ENCODE results near the gene KIRREL3. TPM values are rescaled to one million over a fixed set of nuclear protein-coding genes. Genes with fewer than 3 reads are reported as not detected.

KIRREL3 gene
- total RNA-seq, 1 donor from 2014 or later: not detected

DNA sequence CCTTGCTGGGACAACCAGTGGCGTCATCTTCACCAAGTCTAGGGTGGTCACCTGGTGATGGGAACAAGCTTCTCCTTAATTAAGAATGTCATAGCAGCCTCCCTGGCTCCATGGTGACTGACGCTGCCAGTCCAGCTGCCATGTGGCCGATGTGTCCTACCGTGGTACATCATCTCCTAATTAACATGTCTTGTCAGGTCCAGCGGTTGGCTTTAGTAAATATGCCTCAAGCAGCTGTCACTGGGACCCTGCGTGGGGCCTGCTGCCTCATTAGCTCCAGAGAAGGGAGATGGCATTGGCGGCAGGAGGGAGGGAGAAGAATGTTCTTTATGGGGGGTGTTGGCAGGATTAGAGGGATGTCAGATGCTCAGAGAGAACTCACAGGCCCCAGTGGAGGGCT, 373.1 kb downstream of the KIRREL3 start:
- ATAC-seq: no peak
- intact Hi-C loops (cut with DNase I): no loop called here
- H3K9me3 ChIP-seq: no peaks in the 10 kb centered on the region
- no peak for DNase-seq
- no peaks in the 10 kb centered on the region for H3K4me1 ChIP-seq
- no peaks in the 10 kb centered on the region for H3K36me3 ChIP-seq
- no peak overlapping the region for H3K4me3 ChIP-seq
- H3K27me3 ChIP-seq: no peaks in the 10 kb centered on the region
- H3K27ac ChIP-seq: no peak overlapping the region
- TF ChIP-seq, protein P1, sequence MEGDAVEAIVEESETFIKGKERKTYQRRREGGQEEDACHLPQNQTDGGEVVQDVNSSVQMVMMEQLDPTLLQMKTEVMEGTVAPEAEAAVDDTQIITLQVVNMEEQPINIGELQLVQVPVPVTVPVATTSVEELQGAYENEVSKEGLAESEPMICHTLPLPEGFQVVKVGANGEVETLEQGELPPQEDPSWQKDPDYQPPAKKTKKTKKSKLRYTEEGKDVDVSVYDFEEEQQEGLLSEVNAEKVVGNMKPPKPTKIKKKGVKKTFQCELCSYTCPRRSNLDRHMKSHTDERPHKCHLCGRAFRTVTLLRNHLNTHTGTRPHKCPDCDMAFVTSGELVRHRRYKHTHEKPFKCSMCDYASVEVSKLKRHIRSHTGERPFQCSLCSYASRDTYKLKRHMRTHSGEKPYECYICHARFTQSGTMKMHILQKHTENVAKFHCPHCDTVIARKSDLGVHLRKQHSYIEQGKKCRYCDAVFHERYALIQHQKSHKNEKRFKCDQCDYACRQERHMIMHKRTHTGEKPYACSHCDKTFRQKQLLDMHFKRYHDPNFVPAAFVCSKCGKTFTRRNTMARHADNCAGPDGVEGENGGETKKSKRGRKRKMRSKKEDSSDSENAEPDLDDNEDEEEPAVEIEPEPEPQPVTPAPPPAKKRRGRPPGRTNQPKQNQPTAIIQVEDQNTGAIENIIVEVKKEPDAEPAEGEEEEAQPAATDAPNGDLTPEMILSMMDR (IDR thresholded peaks at IDR 0.05): no peak

DNA sequence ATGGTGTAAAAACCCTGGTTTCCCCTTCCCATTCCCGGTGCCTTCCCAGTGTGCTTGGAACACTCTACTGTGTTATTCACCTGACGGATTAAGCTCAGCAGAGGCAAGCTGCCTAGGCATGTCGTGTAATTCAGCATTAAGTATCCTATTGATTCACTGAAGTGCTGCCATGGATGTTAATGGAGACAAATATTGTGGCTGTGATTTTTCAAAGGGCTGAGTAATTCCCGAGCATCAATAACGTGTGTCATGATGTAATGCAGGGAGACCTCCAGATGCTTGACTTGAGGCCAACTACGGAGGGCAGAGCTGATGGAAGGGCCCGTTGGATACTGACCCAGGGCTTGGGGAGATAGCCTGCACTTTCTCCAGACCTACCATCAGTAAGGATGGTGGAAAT, 376.1 kb downstream of the KIRREL3 start:
- Histone ChIP-seq H3K27ac (no peak overlapping the region), H3K36me3 (no peaks in the 10 kb centered on the region), H3K4me3 (no peak overlapping the region), H3K9me3 (no peaks in the 10 kb centered on the region), H3K27me3 (no peaks in the 10 kb centered on the region), H3K4me1 (no peaks in the 10 kb centered on the region)
- TF ChIP-seq, protein P1 (IDR thresholded peaks at IDR 0.05): no peak
- no peak for DNase-seq
- ATAC-seq: no peak
- intact Hi-C loops (cut with DNase I): no loop called here

DNA sequence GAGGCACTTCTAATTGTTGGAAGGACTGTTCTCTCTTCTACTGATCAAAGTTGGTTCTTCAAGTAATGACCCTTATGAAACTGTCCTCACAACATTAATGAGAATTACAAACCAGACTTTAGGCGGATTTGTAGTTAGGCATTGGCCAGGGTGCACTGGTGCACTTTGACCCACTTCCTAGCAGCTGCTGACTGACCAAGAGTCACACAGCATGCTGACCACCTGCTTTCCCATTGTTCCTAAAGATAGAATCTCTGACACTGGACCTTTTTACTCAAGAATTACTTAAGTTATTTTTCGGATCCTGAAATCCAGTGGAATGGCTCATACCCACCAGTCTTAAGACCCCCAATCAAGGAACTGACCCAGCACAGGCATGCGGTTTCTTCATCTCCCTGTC, 381.1 kb downstream of the KIRREL3 start:
- DNase-seq (no peak), ATAC-seq (no peak)
- Histone ChIP-seq H3K9me3 (no peaks in the 10 kb centered on the region), H3K4me3 (no peak overlapping the region), H3K27me3 (no peaks in the 10 kb centered on the region), H3K36me3 (no peaks in the 10 kb centered on the region), H3K4me1 (no peaks in the 10 kb centered on the region), H3K27ac (no peak overlapping the region)
- TF ChIP-seq, protein P1 (IDR thresholded peaks at IDR 0.05): no peak
- intact Hi-C loops (cut with DNase I): no loop called here

DNA sequence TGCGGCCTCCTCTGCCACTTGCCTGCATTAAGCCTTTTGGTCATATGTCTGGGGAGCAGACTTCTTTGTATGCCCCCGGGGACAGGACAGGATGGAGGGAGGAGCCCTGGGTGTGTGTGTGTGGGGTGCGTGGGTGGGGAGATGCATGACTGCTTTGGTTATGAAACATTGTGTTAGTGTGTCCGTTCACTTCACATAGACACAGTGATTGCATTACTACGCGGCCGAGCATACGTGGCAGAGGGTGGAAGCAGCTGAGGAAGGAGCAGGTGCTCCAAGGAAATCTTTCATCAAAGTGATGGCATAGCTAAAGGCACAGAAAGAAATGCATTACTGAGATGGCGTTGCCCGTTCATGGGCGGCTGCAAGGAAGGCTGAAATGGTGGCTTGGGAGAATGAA, 384.7 kb downstream of the KIRREL3 start:
- no peak for DNase-seq
- no peaks in the 10 kb centered on the region for H3K4me1 ChIP-seq
- H3K4me3 ChIP-seq: no peak overlapping the region
- no peaks in the 10 kb centered on the region for H3K36me3 ChIP-seq
- no peak overlapping the region for H3K27ac ChIP-seq
- no peaks in the 10 kb centered on the region for H3K9me3 ChIP-seq
- no peak for ATAC-seq
- intact Hi-C loops (cut with DNase I): no loop called here
- TF ChIP-seq, protein P1 (IDR thresholded peaks at IDR 0.05): no peak
- no peaks in the 10 kb centered on the region for H3K27me3 ChIP-seq

DNA sequence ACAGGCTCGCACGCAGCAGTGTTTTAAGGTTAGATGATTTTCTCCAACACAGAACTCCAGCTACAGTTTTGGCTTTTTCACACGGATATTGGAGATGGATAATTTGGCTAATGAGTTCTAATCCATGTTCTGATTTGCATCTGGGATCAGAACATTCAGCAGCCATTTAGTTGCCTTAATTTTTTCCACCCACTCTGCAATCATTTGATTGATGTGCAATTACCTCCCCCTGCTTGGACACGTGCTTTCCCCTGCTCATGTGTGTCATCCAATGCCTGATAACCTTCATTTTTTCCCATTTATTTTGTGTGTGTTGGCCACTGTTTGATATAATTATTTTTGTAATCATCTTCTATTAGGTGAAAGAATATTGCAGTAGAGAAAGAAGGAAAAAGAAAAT, 387.3 kb downstream of the KIRREL3 start:
- Histone ChIP-seq H3K36me3 (no peaks in the 10 kb centered on the region), H3K27me3 (no peaks in the 10 kb centered on the region), H3K4me3 (no peak overlapping the region), H3K27ac (no peak overlapping the region), H3K9me3 (no peaks in the 10 kb centered on the region), H3K4me1 (no peaks in the 10 kb centered on the region)
- DNase-seq: no peak
- no peak for ATAC-seq
- TF ChIP-seq, protein P1 (IDR thresholded peaks at IDR 0.05): no peak
- intact Hi-C loops (cut with DNase I): no loop called here

DNA sequence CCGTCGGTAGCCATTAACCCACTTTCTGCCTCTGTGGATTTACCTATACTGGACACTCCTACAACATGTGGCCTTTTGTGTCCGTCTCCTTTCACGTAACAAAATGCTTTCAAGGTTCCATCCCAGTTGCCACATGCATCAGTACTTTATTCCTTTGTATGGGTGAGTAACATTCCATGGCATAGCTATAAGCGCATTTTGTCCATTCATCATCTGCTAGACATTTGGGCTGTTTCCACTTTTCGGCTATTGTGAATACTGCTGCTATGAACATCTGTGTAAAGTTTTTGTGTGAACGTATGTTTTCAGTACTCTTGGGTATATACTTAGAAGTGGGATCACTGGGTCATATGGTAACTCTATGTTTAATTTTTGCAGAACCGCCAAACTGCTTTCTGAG, 387.9 kb downstream of the KIRREL3 start:
- TF ChIP-seq, protein P1 (IDR thresholded peaks at IDR 0.05): no peak
- Histone ChIP-seq H3K36me3 (no peaks in the 10 kb centered on the region), H3K9me3 (no peaks in the 10 kb centered on the region), H3K4me1 (no peaks in the 10 kb centered on the region), H3K27ac (no peak overlapping the region), H3K4me3 (no peak overlapping the region), H3K27me3 (no peaks in the 10 kb centered on the region)
- ATAC-seq: no peak
- intact Hi-C loops (cut with DNase I): no loop called here
- no peak for DNase-seq
